ENCODE results near the gene SRSF1.
A peak's percentile ranks its signal among the peaks of the same experiment; 100 is the strongest.
"Not testable (repeated sequence)": the region's sequence is repeated elsewhere in the genome, so short reads cannot be mapped to it uniquely, and the experiment has no call there.

Gene SRSF1

DNA sequence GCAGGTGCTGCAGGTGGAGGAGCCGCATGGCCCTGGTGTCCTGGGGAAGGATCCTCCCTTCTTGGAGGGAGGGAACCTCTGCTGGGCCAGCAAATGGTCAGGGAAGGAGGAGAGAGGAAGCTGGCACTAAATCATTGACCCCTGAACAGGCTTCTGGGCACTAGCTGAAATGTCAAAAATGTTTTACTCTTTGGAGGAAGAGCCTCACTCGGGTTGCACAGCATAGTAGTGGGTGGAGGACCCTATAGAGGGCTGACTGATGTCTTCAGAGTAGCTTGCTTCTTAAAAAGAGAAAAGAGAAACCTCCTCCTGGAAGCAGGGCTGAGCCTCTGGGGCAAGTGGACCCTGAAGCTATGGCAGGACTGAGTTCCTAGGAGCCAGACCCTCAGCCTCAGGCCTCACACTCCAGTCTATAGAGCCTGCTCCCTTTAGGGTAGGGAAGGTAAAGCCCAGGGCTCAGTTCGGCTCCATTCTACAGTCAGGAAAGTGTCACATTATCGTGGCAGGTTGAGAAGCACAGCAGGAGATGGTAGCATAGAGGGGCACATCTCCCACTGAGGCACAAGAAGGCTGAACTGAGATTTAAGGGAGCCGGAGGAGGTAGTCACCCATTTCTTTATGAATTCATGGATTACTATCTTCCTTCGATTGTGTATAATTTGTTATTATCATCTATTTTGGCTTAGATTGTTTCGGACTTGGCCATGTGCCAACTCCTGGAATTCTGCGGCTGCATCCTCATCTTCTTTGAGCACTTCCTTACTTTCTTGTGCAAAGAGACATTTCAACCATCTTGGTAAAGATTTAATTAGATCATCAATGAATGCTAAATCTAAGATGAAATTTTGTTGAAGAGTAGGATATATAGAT lies 44.5 kb downstream of the SRSF1 start:
- no peak overlapping the region for H3K4me3 ChIP-seq (ENCODE audit: low read depth, low read length)
- TF ChIP-seq, protein P1, sequence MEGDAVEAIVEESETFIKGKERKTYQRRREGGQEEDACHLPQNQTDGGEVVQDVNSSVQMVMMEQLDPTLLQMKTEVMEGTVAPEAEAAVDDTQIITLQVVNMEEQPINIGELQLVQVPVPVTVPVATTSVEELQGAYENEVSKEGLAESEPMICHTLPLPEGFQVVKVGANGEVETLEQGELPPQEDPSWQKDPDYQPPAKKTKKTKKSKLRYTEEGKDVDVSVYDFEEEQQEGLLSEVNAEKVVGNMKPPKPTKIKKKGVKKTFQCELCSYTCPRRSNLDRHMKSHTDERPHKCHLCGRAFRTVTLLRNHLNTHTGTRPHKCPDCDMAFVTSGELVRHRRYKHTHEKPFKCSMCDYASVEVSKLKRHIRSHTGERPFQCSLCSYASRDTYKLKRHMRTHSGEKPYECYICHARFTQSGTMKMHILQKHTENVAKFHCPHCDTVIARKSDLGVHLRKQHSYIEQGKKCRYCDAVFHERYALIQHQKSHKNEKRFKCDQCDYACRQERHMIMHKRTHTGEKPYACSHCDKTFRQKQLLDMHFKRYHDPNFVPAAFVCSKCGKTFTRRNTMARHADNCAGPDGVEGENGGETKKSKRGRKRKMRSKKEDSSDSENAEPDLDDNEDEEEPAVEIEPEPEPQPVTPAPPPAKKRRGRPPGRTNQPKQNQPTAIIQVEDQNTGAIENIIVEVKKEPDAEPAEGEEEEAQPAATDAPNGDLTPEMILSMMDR (IDR thresholded peaks at IDR 0.05; ENCODE audit: low read depth, low read length) = no peak

DNA sequence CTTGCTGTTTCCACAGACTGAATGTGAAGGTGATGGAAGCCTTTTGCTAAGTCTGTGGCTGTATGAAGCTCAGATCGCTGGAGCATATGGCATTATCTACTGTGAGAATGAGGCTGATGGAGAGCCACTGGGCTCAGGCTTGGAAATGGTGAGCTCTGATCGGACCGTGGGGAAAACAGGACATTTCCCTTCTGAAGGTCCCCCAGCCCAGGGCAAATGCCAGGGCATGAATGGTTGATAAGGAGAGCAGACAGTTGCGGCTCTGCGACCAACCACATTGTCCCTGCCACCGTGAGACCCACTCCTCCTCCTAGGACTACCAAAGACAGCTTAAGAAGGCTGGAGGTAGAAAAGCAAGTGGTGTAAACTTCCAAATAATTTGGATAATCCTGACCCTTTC lies 47.1 kb downstream of the SRSF1 start:
- H3K4me3 ChIP-seq (ENCODE audit: low read depth, low read length) = no peak overlapping the region
- TF ChIP-seq, protein P1 (IDR thresholded peaks at IDR 0.05; ENCODE audit: low read depth, low read length) = no peak

DNA sequence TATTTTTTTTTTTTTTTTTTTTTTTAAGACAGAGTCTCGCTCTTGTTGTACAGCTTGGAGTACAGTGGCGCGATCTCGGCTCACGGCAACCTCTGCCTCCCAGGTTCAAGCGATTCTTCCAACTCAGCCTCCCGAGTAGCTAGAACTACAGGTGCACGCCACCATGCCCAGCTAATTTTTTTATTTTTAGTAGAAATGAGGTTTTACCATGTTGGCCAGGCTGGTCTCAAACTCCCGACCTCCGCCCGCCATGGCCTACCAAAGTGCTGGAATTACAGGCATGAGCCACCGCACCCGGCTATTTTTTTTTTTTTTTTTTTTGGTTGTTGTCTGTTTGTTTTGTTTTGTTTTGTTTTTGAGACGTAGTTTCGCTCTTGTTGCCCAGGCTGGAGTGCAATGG lies 48.7 kb downstream of the SRSF1 start:
- not testable (repeated sequence) for H3K4me3 ChIP-seq (ENCODE audit: low read depth, low read length)

DNA sequence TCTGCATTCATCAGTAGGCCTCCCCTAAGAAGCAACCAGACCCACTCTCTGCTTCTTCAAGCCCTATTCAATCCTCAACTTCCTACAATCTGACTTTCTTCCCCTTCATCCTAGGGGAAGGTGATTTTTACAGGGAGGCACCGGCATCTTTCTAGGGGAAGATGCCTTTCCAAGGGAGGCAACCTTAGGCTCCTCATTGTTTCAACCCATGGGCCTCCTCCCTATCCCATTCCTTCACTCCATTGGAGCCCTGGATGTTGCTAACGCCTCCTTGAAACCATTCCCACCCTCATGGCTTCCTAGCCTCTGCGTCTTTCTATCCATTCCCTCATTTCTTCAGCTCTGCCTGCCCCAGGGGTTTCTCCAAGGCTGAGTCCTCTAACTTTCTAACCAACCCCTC lies 49.2 kb downstream of the SRSF1 start:
- TF ChIP-seq, protein P1 (IDR thresholded peaks at IDR 0.05; ENCODE audit: low read depth, low read length) = no peak
- H3K4me3 ChIP-seq (ENCODE audit: low read depth, low read length) = no peak overlapping the region

DNA sequence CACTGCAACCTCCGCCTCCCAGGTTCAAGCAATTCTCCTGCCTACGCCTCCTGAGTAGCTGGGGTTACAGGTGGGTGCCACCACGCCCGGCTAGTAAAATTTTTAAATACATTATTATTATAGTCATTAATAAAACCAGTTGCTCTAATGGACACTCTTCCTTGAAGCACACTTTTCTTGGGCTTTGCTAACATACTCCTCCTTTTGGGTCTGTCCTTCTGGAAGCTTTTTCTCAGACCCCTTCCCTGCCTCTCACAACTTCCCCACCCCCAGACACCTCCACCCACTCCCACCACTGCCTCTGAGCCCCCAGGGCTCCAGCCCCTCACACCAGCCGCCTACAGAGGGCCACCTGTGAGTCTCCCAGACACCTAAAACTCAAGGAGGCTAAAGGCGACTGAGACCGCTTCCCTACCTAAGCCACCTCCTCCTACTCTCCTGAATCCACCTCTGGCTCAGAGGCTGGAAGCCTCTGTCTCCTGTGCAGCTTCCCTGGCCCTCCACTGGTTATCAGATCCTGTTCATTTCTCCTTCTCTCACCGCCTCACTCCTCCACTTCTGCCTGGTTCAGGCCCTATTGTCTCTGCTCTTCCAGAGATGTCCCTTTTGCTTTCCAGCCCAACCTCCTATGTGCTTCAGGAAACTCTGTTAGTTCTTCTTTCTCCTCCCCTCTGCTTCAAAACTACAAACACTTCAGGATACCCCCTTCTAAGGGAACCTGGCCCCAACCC lies 49.8 kb downstream of the SRSF1 start:
- TF ChIP-seq, protein P1 (IDR thresholded peaks at IDR 0.05; ENCODE audit: low read depth, low read length) = no peak
- no peak overlapping the region for H3K4me3 ChIP-seq (ENCODE audit: low read depth, low read length)

DNA sequence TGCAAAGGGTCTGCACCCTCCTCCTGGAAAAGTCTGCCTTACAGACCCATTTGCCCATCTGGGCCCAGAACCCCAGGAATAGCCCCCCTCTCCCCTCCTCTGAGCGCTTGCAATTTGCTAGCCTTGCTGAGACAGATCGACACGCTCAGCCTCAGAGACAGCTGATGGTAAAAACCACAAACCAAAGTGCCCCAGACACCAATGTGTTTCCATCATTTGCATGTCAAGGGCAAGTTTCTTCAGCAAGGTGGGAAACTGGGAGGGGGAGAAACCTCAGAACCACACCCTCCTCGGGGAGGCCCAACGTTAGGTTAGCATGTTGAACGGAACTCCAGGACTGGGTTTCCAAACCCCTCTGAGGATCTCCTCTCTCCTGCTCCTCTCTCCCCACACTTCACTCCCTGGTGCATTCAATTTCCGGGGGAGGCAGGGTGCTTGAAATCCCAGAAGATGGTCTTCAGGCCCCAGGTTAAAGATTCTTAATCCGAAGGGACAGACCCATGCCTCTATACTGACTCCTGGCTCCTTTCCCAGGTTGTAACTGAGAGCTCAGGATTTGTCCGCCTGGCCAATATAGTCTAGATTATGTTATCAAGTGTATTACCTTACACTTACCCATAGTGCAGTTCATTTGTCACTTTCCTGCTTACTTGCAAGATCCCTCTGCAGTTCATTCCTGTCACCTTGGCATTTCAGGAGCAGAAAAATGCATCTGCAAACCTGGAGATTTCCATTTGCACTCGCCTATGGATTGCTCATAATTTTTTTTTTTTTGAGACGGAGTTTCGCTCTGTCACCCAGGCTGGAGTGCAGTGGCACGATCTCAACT lies 50.5 kb downstream of the SRSF1 start:
- no peak overlapping the region for H3K4me3 ChIP-seq (ENCODE audit: low read depth, low read length)
- TF ChIP-seq, protein P1 (IDR thresholded peaks at IDR 0.05; ENCODE audit: low read depth, low read length) = no peak

DNA sequence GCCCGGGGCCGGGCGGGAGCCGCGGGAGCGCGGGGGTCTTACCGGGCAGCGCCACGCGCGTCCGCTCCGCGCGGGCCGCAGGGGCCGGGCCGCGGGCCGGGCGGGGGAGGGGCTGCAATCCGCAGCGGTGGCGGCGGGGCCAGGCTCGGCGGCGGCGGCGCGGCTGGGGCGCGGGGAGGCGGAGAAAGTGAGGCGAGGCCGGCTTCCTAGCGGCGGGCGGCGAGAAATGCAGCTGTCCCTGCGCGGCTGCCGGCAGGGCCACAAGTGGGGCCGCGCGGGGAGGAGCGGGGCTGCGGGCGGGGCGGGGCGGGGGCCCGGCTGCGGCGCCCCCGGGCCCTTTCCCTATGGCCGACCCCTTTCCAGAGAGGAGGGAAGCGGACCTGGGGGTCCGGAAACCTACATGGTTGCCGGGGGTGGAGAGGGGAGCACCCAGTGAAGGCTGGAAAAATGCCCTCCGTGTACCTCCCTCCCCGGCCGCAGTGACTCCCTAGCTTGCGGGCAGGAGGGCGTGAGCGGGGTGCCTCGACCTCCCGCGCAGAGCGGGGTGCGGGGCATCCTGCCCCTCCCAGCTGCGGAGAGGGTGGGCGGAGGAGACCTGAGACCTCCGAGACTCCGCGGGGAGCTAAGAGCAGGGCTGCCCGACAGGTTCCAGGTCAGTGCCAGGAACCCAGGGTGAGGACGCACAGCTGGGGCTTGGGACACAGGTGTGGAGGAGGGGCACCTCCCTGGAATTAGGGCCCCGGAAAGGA lies 51.7 kb downstream of the SRSF1 start, which contains the start of gene CUEDC1:
CUEDC1 (minus strand) TSS at position 230 of the 749 bp plus-strand sequence. CDS start 69,848 bp downstream, outside the sequence.
- peak within 1 kb of the TSS; percentile 75 for H3K4me3 ChIP-seq (ENCODE audit: low read depth, low read length)
- TF ChIP-seq, protein P1 (IDR thresholded peaks at IDR 0.05; ENCODE audit: low read depth, low read length) = no peak
